AG09309 (cell line): Measurements from ENCODE around the gene C10orf105.

ENCODE experiments used
- DNase-seq: peaks from one replicate; pipeline ENCODE4 v3.0.0-alpha.2; 2010; ENCODE audit warnings: low read depth
- H3K4me3 ChIP-seq: 2 replicates; pipeline ENCODE4 v1.5.1; 2011; ENCODE audit warnings: mild to moderate bottlenecking, low read depth, low read length, moderate library complexity; ENCODE audit not compliant: control insufficient read depth
- CTCF ChIP-seq: IDR thresholded peaks from 2 replicates; pipeline ENCODE4 v1.5.1; 2011; ENCODE audit warnings: mild to moderate bottlenecking, low read depth, low read length, inconsistent platforms; ENCODE audit not compliant: insufficient read depth, control insufficient read depth; ENCODE audit errors: missing control alignments

C10orf105 gene

DNA sequence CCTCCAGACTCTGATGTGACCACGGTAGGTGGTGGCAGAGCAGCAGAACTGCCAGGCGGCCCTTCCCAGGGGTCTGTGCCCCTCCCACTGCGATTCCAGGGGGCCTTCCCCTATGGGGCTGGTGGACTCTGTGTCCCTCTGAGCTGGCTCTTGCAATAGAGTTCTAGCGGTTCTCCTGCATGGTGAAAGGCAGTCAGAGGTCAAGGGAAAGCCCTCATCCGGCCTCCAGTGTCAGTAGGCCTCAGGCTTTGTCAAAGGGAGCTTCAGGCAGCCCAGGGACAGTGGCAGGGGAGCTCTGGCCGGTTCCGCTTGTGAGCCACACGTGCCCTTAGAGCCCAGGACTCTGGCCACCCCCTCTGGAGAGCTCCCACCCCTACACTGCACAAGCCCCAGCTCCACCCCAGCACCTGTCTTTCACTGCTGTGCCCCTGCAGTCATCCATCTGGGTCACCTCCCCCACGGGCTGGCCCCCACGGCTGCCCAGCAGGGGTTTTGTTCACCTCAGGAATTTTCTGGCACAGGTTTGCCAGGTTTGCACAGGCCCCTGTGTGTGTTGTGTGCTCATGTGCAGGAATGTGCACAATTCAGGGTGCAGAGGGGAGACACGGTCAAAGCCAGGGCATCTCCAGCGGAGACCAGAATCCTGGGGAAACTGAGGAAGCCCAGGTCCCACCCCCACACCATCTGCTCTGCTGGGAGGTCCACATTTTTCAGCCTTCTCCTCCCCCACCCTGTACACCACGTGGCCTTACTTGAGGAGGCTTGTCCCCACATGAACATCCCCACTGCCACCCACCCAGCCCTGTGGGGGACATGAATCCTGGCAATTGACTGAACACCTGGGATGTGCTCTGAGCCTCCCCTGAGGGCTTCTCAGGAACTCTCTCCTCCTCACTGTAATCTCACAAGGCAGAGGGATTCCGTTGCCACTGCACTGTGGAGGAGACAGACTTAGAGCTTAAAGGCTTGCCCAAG, 23.8 kb downstream of the C10orf105 start:
- TF ChIP-seq CTCF: no peak
- H3K4me3 ChIP-seq: no peak overlapping the region
- no peak for DNase-seq

DNA sequence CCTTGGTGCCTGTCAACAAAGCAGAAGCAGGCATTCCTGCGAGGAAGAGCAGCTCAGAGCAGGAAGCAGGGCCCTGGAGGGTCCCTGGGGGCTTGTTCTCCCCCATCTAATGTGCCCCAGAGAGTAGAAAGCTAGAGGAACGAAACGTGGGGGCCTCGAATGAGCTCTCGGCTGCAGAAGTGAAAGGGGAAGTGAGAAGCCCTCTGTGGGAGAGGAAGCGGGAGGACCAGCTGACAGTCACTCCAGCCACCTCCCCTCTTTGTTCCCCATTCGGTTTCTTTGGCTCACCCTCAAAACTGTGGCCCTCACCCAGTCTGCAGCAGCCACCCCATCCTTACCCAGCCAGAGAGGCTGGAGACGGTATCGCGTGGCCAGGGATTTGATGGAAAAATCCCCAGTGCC, 25.0 kb downstream of the C10orf105 start:
- TF ChIP-seq CTCF: no peak
- no peak overlapping the region for H3K4me3 ChIP-seq
- DNase-seq: no peak

DNA sequence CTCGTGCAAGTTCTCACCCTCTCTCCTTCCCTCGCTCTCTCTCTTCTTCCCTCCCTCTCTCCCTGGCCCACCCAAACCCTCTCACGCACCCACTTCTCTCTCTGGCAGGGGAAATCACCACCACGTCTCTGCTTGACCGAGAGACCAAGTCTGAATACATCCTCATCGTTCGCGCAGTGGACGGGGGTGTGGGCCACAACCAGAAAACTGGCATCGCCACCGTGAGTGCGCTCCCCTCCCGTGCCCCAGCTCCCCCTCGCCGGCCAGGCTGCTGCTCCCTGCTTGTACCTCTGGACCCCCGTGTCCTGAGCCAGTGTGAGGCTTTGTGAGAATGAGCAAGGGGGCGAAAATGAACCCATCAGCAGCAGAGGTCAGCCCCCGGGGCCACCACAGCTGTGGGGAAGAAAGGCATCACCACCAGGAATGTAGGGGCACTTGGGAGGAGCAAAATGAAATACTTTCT, 25.5 kb downstream of the C10orf105 start:
- H3K4me3 ChIP-seq: no peak overlapping the region
- DNase-seq: no peak
- no peak for TF ChIP-seq CTCF

- H3K4me3 ChIP-seq: no peak overlapping the region
- TF ChIP-seq CTCF: no peak
- DNase-seq: no peak
Measured at GRCh38 chr10:71693377-71693776, 26.2 kb downstream of the C10orf105 start.

DNA sequence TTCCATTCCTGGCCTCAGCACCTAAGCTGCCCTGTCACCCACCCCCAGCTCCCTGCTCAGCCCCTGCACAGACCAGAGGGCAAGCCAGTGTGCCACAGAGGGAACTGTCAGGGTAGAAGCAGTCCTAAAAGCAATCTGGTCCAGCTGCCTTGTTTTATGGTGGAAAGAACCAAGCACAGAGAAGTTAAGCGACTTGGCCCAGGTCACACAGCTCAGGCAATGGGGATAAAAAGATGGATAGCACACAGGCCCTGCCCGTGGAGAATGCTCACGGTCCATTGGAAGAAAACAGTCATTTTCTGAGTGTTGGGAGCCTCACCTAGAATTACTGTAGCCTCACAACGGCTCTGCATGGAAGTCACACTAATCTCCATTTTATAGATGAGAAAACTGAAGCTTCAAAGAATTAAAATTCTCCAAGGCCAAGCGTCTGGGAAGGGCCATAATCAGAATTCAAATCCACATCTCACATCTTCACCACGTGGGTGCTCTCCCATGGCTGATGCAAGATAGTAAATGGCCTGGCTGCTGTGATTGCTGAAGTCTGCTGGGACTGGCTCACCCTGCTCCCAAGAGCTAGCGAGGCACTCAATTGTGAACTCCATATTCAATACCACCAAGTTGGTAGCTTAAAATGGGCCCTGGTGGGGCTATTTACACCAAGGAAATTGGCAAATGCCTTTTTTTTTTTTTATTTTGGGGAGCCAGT, 26.8 kb downstream of the C10orf105 start:
- no peak for DNase-seq
- H3K4me3 ChIP-seq: no peak overlapping the region
- no peak for TF ChIP-seq CTCF

DNA sequence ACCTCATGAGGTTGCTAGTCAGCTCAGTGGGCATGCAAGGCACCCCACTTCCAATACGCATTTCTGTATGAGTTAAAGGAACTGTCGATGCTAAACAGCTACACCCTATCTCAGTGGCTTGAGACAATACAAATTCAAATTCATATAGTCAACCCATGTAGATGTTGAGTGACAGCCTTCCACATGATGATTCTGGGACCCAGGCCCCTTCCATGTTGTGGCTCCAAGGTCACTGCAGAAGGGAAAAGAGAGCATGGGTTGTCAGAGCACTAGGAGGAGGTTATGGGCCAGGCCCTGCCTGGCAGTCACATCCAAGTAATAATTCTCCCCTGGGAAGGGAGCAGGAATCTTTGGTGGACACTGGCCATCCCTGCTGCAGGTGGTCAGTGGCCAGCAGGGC, 28.2 kb downstream of the C10orf105 start:
- no peak overlapping the region for H3K4me3 ChIP-seq

More for the DNA sequence above, 28.2 kb downstream of the C10orf105 start:
- DNase-seq: no peak
- no peak for TF ChIP-seq CTCF
